ENCODE results near the gene CDK6. TPM values are rescaled to one million over a fixed set of nuclear protein-coding genes. Genes with fewer than 3 reads are reported as not detected.

Gene CDK6
- total and polyA plus RNA-seq, 2 experiments from 2014 or later, result 7.4 to 23.7 TPM

GRCh38 chr7:92657391-92657790 is 179.0 kb downstream of the CDK6 start (continued):
- TF ChIP-seq ZNF462 (CRISPR knock-in tag; IDR thresholded peaks at IDR 0.05) (no peak), EZH2 (IDR thresholded peaks at IDR 0.05; ENCODE audit: low read depth, unreplicated experiment) (no peak), ZNF331 (CRISPR knock-in tag; IDR thresholded peaks at IDR 0.05; ENCODE audit: low read depth) (no peak), STAT1 (IDR thresholded peaks at IDR 0.05; ENCODE audit: unreplicated experiment) (no peak)

- Histone ChIP-seq H3K27ac (ENCODE audit: low read depth) (no peak overlapping the region), H3K79me2 (replicated peaks; ENCODE audit: insufficient read depth) (no peaks in the 10 kb centered on the region), H3K36me3 (ENCODE audit: insufficient read depth) (no peaks in the 10 kb centered on the region), H3K9me2 (ENCODE audit: insufficient read depth) (no peaks in the 10 kb centered on the region), H3F3A (replicated peaks; ENCODE audit: low read depth) (no peaks in the 10 kb centered on the region), H3K4me3 (no peak overlapping the region), H3K4me1 (ENCODE audit: insufficient read depth) (no peaks in the 10 kb centered on the region), H2AFZ (no peak overlapping the region), H3K4me2 (no peak overlapping the region), H4K20me1 (replicated peaks; ENCODE audit: insufficient read depth) (no peaks in the 10 kb centered on the region), H3K27me3 (ENCODE audit: insufficient read depth) (no peaks in the 10 kb centered on the region)
- no peak overlapping the region for H3K4me3 Mint-ChIP-seq
- no peak overlapping the region for H3K27ac Mint-ChIP-seq
- H3K36me3 Mint-ChIP-seq (ENCODE audit: low read depth), result no peaks in the 10 kb centered on the region
- no peaks in the 10 kb centered on the region for H3K9me3 Mint-ChIP-seq
- TF ChIP-seq NANOG (IDR thresholded peaks at IDR 0.05; ENCODE audit: borderline replicate concordance), result no peak
- TF ChIP-seq ZNF462 (CRISPR knock-in tag; IDR thresholded peaks at IDR 0.05), result no peak
- H3K4me1 Mint-ChIP-seq, result no peaks in the 10 kb centered on the region
- H3K27me3 Mint-ChIP-seq (ENCODE audit: insufficient read depth, low read depth, poor library complexity), result peaks cover 3% of the 10 kb centered on the region
- ATAC-seq (no peak), DNase-seq (ENCODE audit: low spot score) (no peak)
These were observed 180.3 kb downstream of the CDK6 start for GRCh38 chr7:92656121-92656520.
